ENCODE measurements around the gene HLA-DPB1. TPM values are rescaled to one million over a fixed set of nuclear protein-coding genes. Genes with fewer than 3 reads are reported as not detected.
A peak's percentile ranks its signal among the peaks of the same experiment; 100 is the strongest.
"Not testable (repeated sequence)": the region's sequence is repeated elsewhere in the genome, so short reads cannot be mapped to it uniquely, and the experiment has no call there.

Gene HLA-DPB1
- total RNA-seq, 2 experiments from 2014 or later = 5.1 to 6.9 TPM

- no peaks in the 10 kb centered on the region for H3K9me3 Mint-ChIP-seq
- no peaks in the 10 kb centered on the region for H3K27me3 Mint-ChIP-seq
- ChIA-PET POLR2A (no interaction called here), CTCF (interaction anchor here (0.7 kb wide), 1 partner anchor 8 kb away, joined by 3 read pairs; no protein-coding TSS in a partner anchor)
- no peak overlapping the region for H3K27ac Mint-ChIP-seq
- no peaks in the 10 kb centered on the region for H3K36me3 Mint-ChIP-seq
- no peak for DNase-seq
- H3K4me3 Mint-ChIP-seq = no peak overlapping the region
- intact Hi-C loops (cut with micrococcal nuclease) = no loop called here
- H3K4me1 Mint-ChIP-seq (ENCODE audit: low read depth) = no peaks in the 10 kb centered on the region
These were observed 13.3 kb downstream of the HLA-DPB1 start for GRCh38 chr6:33088931-33089620.

GRCh38 chr6:33091957-33092356 lies 16.2 kb downstream of the HLA-DPB1 start:
- ChIA-PET POLR2A (no interaction called here), CTCF (interaction anchor here (1.0 to 1.2 kb wide), 3 partner anchors 75 to 79 kb away, joined by 4 to 5 read pairs (median 4); no protein-coding TSS in a partner anchor)
- H3K4me1 Mint-ChIP-seq (ENCODE audit: low read depth) = no peaks in the 10 kb centered on the region
- H3K4me3 Mint-ChIP-seq = no peak overlapping the region
- H3K36me3 Mint-ChIP-seq = no peaks in the 10 kb centered on the region
- peaks cover 13% of the 10 kb centered on the region for H3K27me3 Mint-ChIP-seq
- no peaks in the 10 kb centered on the region for H3K9me3 Mint-ChIP-seq
- intact Hi-C loops (cut with micrococcal nuclease) = loop anchor here (1.0 kb wide), 1 partner anchor 78 kb away; no protein-coding TSS in a partner anchor
- DNase-seq = peak; percentile 71
- no peak overlapping the region for H3K27ac Mint-ChIP-seq

GRCh38 chr6:33092385-33092784 lies 16.6 kb downstream of the HLA-DPB1 start:
- Mint-ChIP-seq H3K4me3 (no peak overlapping the region), H3K9me3 (peaks cover under 1% of the 10 kb centered on the region), H3K4me1 (ENCODE audit: low read depth) (no peaks in the 10 kb centered on the region), H3K36me3 (peaks cover under 1% of the 10 kb centered on the region), H3K27me3 (peaks cover 13% of the 10 kb centered on the region), H3K27ac (no peak overlapping the region)
- ChIA-PET POLR2A (no interaction called here), CTCF (interaction anchor here (0.8 to 1.2 kb wide), 4 partner anchors 75 to 79 kb away, joined by 3 to 5 read pairs (median 4); no protein-coding TSS in a partner anchor)
- no peak for DNase-seq
- intact Hi-C loops (cut with micrococcal nuclease) = no loop called here

GRCh38 chr6:33093855-33094254 lies 18.1 kb downstream of the HLA-DPB1 start:
- ChIA-PET POLR2A (no interaction called here), CTCF (interaction anchor here (1.0 kb wide), 1 partner anchor 78 kb away, joined by 3 read pairs; no protein-coding TSS in a partner anchor)
- Mint-ChIP-seq H3K27ac (no peak overlapping the region), H3K36me3 (peaks cover 6% of the 10 kb centered on the region), H3K27me3 (peaks cover 16% of the 10 kb centered on the region), H3K4me1 (ENCODE audit: low read depth) (no peaks in the 10 kb centered on the region), H3K9me3 (peaks cover 14% of the 10 kb centered on the region), H3K4me3 (no peak overlapping the region)
- no peak for DNase-seq
- intact Hi-C loops (cut with micrococcal nuclease) = no loop called here

GRCh38 chr6:33095681-33096080 lies 19.9 kb downstream of the HLA-DPB1 start:
- intact Hi-C loops (cut with micrococcal nuclease) = no loop called here
- H3K36me3 Mint-ChIP-seq = peaks cover 6% of the 10 kb centered on the region

GRCh38 chr6:33101121-33101737 lies 25.4 kb downstream of the HLA-DPB1 start:
- H3K4me1 Mint-ChIP-seq (ENCODE audit: low read depth); H3K27ac Mint-ChIP-seq; POLR2A ChIA-PET; H3K4me3 Mint-ChIP-seq; intact Hi-C loops (cut with micrococcal nuclease); DNase-seq: not testable (repeated sequence)
- Mint-ChIP-seq H3K9me3 (peaks cover 47% of the 10 kb centered on the region), H3K36me3 (peaks cover 10% of the 10 kb centered on the region), H3K27me3 (peaks cover 33% of the 10 kb centered on the region)
- CTCF ChIA-PET = interaction anchor here (1.2 kb wide), 1 partner anchor 25 kb away, joined by 3 read pairs; no protein-coding TSS in a partner anchor

More at GRCh38 chr6:33095681-33096080, 19.9 kb downstream of the HLA-DPB1 start:
- peaks cover 20% of the 10 kb centered on the region for H3K27me3 Mint-ChIP-seq
- DNase-seq = no peak
- CTCF ChIA-PET = no interaction called here
- no peak overlapping the region for H3K4me3 Mint-ChIP-seq
- no peaks in the 10 kb centered on the region for H3K4me1 Mint-ChIP-seq (ENCODE audit: low read depth)
- H3K27ac Mint-ChIP-seq = no peak overlapping the region
- POLR2A ChIA-PET = no interaction called here
- peaks cover 31% of the 10 kb centered on the region for H3K9me3 Mint-ChIP-seq

- intact Hi-C loops (cut with micrococcal nuclease) = no loop called here
- Mint-ChIP-seq H3K4me3 (no peak overlapping the region), H3K4me1 (ENCODE audit: low read depth) (no peaks in the 10 kb centered on the region), H3K27ac (no peak overlapping the region), H3K9me3 (peaks cover 34% of the 10 kb centered on the region), H3K36me3 (peaks cover 4% of the 10 kb centered on the region), H3K27me3 (peaks cover 35% of the 10 kb centered on the region)
- CTCF ChIA-PET = no interaction called here
- no peak for DNase-seq
- POLR2A ChIA-PET = no interaction called here
These were observed 28.0 kb downstream of the HLA-DPB1 start for GRCh38 chr6:33103776-33104175.

GRCh38 chr6:33104887-33105286 lies 29.1 kb downstream of the HLA-DPB1 start:
- no peak overlapping the region for H3K4me3 Mint-ChIP-seq
- H3K27ac Mint-ChIP-seq = no peak overlapping the region
- DNase-seq = no peak
- no peaks in the 10 kb centered on the region for H3K4me1 Mint-ChIP-seq (ENCODE audit: low read depth)
- ChIA-PET CTCF (no interaction called here), POLR2A (no interaction called here)
- H3K36me3 Mint-ChIP-seq = peaks cover 4% of the 10 kb centered on the region
- intact Hi-C loops (cut with micrococcal nuclease) = no loop called here
- H3K27me3 Mint-ChIP-seq = peaks cover 33% of the 10 kb centered on the region
- peaks cover 24% of the 10 kb centered on the region for H3K9me3 Mint-ChIP-seq

GRCh38 chr6:33105386-33105785 lies 29.6 kb downstream of the HLA-DPB1 start:
- no peak for DNase-seq

GRCh38 chr6:33105916-33106871 lies 30.4 kb downstream of the HLA-DPB1 start:
- H3K9me3 Mint-ChIP-seq = peaks cover 11% of the 10 kb centered on the region
- H3K36me3 Mint-ChIP-seq = peaks cover 2% of the 10 kb centered on the region
- ChIA-PET CTCF (no interaction called here), POLR2A (no interaction called here)
- H3K27me3 Mint-ChIP-seq = peaks cover 36% of the 10 kb centered on the region
- no peaks in the 10 kb centered on the region for H3K4me1 Mint-ChIP-seq (ENCODE audit: low read depth)
- no peak overlapping the region for H3K27ac Mint-ChIP-seq
- no peak for DNase-seq
- H3K4me3 Mint-ChIP-seq = no peak overlapping the region
- intact Hi-C loops (cut with micrococcal nuclease) = no loop called here

More at GRCh38 chr6:33105386-33105785, 29.6 kb downstream of the HLA-DPB1 start:
- CTCF ChIA-PET = no interaction called here
- Mint-ChIP-seq H3K36me3 (peaks cover 4% of the 10 kb centered on the region), H3K4me1 (ENCODE audit: low read depth) (no peaks in the 10 kb centered on the region), H3K4me3 (no peak overlapping the region), H3K9me3 (peaks cover 19% of the 10 kb centered on the region), H3K27ac (no peak overlapping the region), H3K27me3 (peaks cover 36% of the 10 kb centered on the region)
- POLR2A ChIA-PET = no interaction called here
- intact Hi-C loops (cut with micrococcal nuclease) = no loop called here

GRCh38 chr6:33107641-33108040 lies 31.9 kb downstream of the HLA-DPB1 start:
- Mint-ChIP-seq H3K9me3 (no peaks in the 10 kb centered on the region), H3K27ac (no peak overlapping the region), H3K4me1 (ENCODE audit: low read depth) (no peaks in the 10 kb centered on the region), H3K27me3 (peaks cover 35% of the 10 kb centered on the region), H3K36me3 (no peaks in the 10 kb centered on the region), H3K4me3 (no peak overlapping the region)
- CTCF ChIA-PET = interaction anchor here (0.6 kb wide), 1 partner anchor 247 kb away, joined by 4 read pairs; no protein-coding TSS in a partner anchor
- POLR2A ChIA-PET = no interaction called here
- DNase-seq = no peak
- intact Hi-C loops (cut with micrococcal nuclease) = no loop called here

- POLR2A ChIA-PET = no interaction called here
- Mint-ChIP-seq H3K9me3 (no peaks in the 10 kb centered on the region), H3K4me3 (no peak overlapping the region), H3K27me3 (peaks cover 40% of the 10 kb centered on the region), H3K36me3 (no peaks in the 10 kb centered on the region), H3K4me1 (ENCODE audit: low read depth) (no peaks in the 10 kb centered on the region), H3K27ac (no peak overlapping the region)
- intact Hi-C loops (cut with micrococcal nuclease) = no loop called here
- no peak for DNase-seq
- CTCF ChIA-PET = interaction anchor here (1.1 kb wide), 1 partner anchor 11 kb away, joined by 3 read pairs; no protein-coding TSS in a partner anchor
These were observed 32.5 kb downstream of the HLA-DPB1 start for GRCh38 chr6:33108307-33108706.
